GM19467 (cell line): Measurements from ENCODE around the gene ITGAE.
"Not testable (repeated sequence)": the region's sequence is repeated elsewhere in the genome, so short reads cannot be mapped to it uniquely, and the experiment has no call there.

Source experiments
- ATAC-seq: cut with Tn5 transposase; IDR thresholded peaks from one replicate; pipeline ENCODE4 v1.9.1; 2021; ENCODE audit warnings: mild to moderate bottlenecking, moderate library complexity; ENCODE audit not compliant: unreplicated experiment

ITGAE gene, protein sequence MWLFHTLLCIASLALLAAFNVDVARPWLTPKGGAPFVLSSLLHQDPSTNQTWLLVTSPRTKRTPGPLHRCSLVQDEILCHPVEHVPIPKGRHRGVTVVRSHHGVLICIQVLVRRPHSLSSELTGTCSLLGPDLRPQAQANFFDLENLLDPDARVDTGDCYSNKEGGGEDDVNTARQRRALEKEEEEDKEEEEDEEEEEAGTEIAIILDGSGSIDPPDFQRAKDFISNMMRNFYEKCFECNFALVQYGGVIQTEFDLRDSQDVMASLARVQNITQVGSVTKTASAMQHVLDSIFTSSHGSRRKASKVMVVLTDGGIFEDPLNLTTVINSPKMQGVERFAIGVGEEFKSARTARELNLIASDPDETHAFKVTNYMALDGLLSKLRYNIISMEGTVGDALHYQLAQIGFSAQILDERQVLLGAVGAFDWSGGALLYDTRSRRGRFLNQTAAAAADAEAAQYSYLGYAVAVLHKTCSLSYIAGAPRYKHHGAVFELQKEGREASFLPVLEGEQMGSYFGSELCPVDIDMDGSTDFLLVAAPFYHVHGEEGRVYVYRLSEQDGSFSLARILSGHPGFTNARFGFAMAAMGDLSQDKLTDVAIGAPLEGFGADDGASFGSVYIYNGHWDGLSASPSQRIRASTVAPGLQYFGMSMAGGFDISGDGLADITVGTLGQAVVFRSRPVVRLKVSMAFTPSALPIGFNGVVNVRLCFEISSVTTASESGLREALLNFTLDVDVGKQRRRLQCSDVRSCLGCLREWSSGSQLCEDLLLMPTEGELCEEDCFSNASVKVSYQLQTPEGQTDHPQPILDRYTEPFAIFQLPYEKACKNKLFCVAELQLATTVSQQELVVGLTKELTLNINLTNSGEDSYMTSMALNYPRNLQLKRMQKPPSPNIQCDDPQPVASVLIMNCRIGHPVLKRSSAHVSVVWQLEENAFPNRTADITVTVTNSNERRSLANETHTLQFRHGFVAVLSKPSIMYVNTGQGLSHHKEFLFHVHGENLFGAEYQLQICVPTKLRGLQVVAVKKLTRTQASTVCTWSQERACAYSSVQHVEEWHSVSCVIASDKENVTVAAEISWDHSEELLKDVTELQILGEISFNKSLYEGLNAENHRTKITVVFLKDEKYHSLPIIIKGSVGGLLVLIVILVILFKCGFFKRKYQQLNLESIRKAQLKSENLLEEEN

GRCh38 chr17:3800362-3801271 is at the start of gene ITGAE:
ITGAE (minus strand) TSS chr17:3801188; CDS start chr17:3801144, 44 bp downstream.
- ATAC-seq = no peak

GRCh38 chr17:3848229-3848835 is 47.3 kb upstream of the ITGAE start:
- no peak for ATAC-seq

DNA sequence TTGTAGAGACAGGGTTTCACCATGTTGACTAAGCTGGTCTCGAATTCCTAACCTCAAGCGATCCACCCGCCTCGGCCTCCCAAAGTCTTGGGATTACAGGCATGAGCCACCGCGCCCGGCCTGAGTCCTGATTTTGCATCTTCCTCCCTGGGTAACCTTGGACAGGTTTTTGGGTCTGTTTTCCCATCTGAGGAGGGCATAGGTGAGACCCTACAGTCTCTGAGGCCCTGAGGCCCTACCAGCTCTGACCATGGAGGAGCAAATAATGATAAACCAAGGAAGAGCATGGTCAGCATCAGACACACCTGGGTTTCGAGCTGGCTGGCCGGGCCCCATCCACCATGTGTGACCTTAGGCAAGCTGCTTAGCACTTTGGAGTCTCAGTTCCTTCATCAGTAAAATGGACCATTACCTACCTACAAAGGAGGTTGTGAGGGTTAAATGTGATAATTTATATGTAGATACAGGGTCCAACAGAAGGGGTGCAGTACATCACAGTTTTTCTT is 46.2 kb upstream of the ITGAE start:
- ATAC-seq = no peak

GRCh38 chr17:3846437-3847164 is 45.6 kb upstream of the ITGAE start:
- ATAC-seq = no peak

DNA sequence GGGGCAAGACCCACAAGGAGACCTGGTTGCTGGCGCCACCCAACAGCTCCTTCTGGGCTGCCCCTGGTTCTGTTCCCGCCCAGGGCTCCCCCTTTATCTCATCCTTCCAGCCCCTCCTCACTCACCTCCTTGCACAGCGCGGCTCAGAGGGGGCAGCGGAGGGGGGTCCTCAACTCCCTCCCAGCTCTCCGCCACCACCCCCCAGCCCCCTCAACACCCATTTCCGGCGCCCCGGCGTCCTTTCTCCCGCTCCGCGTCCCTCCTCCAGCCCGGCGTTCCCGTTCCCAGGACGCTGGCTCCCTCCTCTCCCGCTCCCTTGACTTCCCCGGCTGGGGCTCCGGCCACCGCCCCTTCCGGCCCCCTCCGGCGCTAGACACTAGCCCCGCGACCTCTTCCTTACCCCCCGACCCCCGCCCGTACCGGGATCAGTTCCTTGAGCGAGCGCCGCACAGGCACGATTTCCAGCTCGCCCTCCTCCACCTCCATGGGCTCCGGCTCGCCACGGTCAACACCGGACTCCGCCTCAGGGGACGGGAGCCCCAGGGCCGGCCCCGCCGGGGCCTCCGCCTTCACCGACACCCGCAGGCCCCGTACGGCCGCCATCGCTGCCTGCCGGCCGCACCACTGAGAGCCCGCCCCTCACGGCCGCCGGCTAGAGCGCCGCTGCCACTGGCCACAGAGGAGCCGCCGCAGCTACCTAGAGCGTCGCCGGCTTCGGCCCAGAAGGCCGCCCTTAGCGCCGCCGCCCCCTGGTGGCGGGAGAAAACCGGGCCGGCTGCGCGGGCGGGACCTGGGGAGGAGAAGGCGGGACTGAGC is 44.8 kb upstream of the ITGAE start, which contains the start of gene NCBP3:
Gene NCBP3, minus strand, starts transcription at position 626 of the 816 bp plus-strand sequence. Its CDS starts 23 bp downstream, at position 603.
- ATAC-seq = peak; percentile 95

GRCh38 chr17:3845291-3845620 is 44.3 kb upstream of the ITGAE start:
- no peak for ATAC-seq

- ATAC-seq = not testable (repeated sequence)
Measured at GRCh38 chr17:3844556-3844955, 43.6 kb upstream of the ITGAE start.

GRCh38 chr17:3843935-3844516 is 43.0 kb upstream of the ITGAE start:
- no peak for ATAC-seq

DNA sequence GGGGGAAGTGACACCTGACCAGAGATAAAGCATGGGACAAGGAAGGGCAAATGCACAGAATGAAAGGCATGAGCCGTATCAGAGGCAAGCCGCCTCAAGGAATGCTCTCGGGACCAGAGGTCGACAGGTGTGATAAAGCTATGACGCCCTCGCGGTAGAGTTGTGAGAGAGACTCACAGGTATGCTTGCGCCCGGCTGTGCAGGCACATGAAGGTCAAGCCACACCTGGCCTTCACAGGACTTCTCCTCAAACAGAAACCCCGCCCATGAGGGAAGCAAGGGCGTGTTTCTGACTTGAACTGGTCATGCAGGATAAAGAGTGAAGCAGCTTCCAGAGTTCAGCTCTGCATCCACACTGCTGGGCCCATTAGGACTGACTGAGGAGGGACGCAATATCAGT is 37.2 kb upstream of the ITGAE start:
- ATAC-seq = no peak

GRCh38 chr17:3836551-3836950 is 35.6 kb upstream of the ITGAE start:
- ATAC-seq = no peak

- no peak for ATAC-seq
Measured at GRCh38 chr17:3835410-3836229, 34.6 kb upstream of the ITGAE start.

GRCh38 chr17:3834811-3835210 is 33.8 kb upstream of the ITGAE start:
- ATAC-seq = no peak

GRCh38 chr17:3828852-3829232 is 27.9 kb upstream of the ITGAE start:
- ATAC-seq = no peak

GRCh38 chr17:3828151-3828851 is 27.3 kb upstream of the ITGAE start:
- no peak for ATAC-seq

DNA sequence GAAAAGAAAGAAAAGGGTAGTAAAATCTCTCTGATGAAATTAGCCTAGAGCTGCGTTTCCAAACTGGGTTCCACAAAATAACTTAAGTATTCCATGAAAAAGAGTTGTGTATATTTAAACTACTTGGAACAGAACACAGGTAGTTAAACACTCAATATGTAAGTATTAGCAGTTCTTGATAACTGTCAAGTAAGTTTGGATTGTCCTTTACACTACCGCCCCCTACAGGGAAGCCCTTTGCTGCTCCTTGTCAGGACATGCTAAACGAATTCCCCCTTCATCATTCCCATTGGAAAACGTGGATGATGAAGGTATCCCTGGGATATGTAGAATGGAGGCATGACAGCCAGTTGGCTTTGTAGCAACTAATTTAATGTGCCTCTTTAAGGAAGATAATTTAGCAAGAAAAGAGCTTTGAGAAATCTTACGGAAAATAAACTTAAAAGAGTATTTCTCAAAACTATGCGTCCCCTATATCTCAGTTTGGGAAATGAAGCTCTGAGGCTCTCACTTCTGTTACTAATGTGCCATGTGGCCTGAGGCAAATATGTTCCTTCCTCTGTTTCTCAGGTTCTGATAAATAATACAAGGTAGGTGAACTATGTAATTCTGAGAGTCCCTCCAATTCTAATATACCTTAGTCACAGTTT is 26.3 kb upstream of the ITGAE start:
- ATAC-seq = no peak

DNA sequence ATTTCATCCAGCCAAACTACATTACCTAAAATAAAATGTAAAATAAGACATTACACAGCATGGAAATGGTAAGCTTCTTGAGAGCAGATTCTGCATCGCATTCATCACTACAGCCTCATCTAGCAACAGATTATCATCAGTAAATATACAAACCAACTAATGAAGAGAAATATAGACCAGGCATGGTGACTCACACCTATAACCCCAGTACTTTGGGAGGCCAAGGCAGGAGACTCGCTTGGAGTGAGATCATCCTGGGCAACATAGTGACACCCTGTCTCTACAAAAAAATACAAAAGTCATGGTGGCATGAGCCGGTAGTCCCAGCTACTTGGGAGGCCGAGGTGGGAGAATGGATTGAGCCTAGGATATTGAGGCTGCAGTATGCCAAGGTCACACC is 25.2 kb upstream of the ITGAE start:
- no peak for ATAC-seq
